OCI-LY1 (cell line): ENCODE data around the gene GDF9.

Experiments
- H2AFZ ChIP-seq: fragments of 200-600 bp; sonication (generic), shearing (Covaris generic); 2 replicates; pipeline ENCODE4 v1.6.0; 2014; ENCODE audit warnings: antibody characterized with exemption, mild to moderate bottlenecking, low read length
- H3F3A ChIP-seq: fragments of 200-600 bp; sonication (generic), shearing (Covaris generic); 2 replicates; pipeline ENCODE4 v1.6.0; 2014; ENCODE audit warnings: mild to moderate bottlenecking, antibody characterized with exemption, low read length, moderate library complexity; ENCODE audit not compliant: insufficient read depth
- H3K27ac ChIP-seq: fragments of 200-600 bp; sonication (generic); 2 replicates; pipeline ENCODE4 v1.5.1; 2014; ENCODE audit warnings: low read length, mixed run types, mild to moderate bottlenecking, low read depth; ENCODE audit not compliant: poor library complexity, severe bottlenecking
- H3K27me3 ChIP-seq: fragments of 200-600 bp; sonication (generic); 2 replicates; pipeline ENCODE4 v1.6.0; 2014; ENCODE audit warnings: antibody characterized with exemption, mild to moderate bottlenecking, low read length, moderate library complexity; ENCODE audit not compliant: insufficient read depth
- H3K36me3 ChIP-seq: fragments of 200-600 bp; sonication (generic); 2 replicates; pipeline ENCODE4 v1.6.1; 2014; ENCODE audit warnings: mild to moderate bottlenecking, antibody characterized with exemption, low read length, moderate library complexity, mixed read lengths; ENCODE audit not compliant: insufficient read depth
- H3K4me1 ChIP-seq: fragments of 200-600 bp; sonication (generic); 2 replicates; pipeline ENCODE4 v1.5.1; 2014; ENCODE audit warnings: mild to moderate bottlenecking, low read length, moderate library complexity; ENCODE audit not compliant: insufficient read depth, severe bottlenecking
- H3K4me2 ChIP-seq: fragments of 200-600 bp; sonication (generic), shearing (Covaris generic); 2 replicates; pipeline ENCODE4 v1.6.1; 2014; ENCODE audit warnings: low read length
- H3K4me3 ChIP-seq: fragments of 200-600 bp; sonication (generic); 2 replicates; pipeline ENCODE4 v1.5.1; 2014; ENCODE audit warnings: low read length, low read depth, mild to moderate bottlenecking, mixed read lengths; ENCODE audit not compliant: poor library complexity, severe bottlenecking
- H3K79me2 ChIP-seq: fragments of 200-600 bp; shearing (Covaris generic); 2 replicates; pipeline ENCODE4 v1.6.1; 2016; ENCODE audit warnings: mixed run types, low read length, mixed read lengths; ENCODE audit not compliant: insufficient read depth
- H3K9ac ChIP-seq: fragments of 200-600 bp; sonication (generic), shearing (Covaris generic); 2 replicates; pipeline ENCODE4 v1.6.1; 2014; ENCODE audit warnings: mild to moderate bottlenecking, low read length, mixed read lengths
- H3K9me2 ChIP-seq: fragments of 200-600 bp; sonication (generic), shearing (Covaris generic); 2 replicates; pipeline ENCODE4 v1.6.1; 2014; ENCODE audit warnings: low read depth, mild to moderate bottlenecking, low read length, mixed read lengths
- H3K9me3 ChIP-seq: fragments of 200-600 bp; shearing (Covaris generic); 2 replicates; pipeline ENCODE4 v1.6.1; 2014; ENCODE audit warnings: low read length, mixed read lengths
- H4K20me1 ChIP-seq: fragments of 200-600 bp; sonication (generic), shearing (Covaris generic); 2 replicates; pipeline ENCODE4 v1.6.0; 2016; ENCODE audit warnings: mild to moderate bottlenecking, low read length; ENCODE audit not compliant: insufficient read depth
- EZH2 ChIP-seq: fragments of 200-600 bp; sonication (generic), shearing (Covaris generic); IDR thresholded peaks from 2 replicates; pipeline ENCODE4 v1.8.0; 2017; ENCODE audit warnings: borderline replicate concordance, mixed run types, mild to moderate bottlenecking, antibody characterized with exemption, low read length, moderate library complexity, mixed read lengths
- TF ChIP-seq, protein P1 (sequence below): fragments of 200-600 bp; sonication (generic), shearing (Covaris generic); IDR thresholded peaks from 2 replicates; pipeline ENCODE4 v1.5.1; 2017; ENCODE audit warnings: mild to moderate bottlenecking, antibody characterized with exemption, low read length, moderate library complexity, mixed read lengths

GDF9 gene

DNA sequence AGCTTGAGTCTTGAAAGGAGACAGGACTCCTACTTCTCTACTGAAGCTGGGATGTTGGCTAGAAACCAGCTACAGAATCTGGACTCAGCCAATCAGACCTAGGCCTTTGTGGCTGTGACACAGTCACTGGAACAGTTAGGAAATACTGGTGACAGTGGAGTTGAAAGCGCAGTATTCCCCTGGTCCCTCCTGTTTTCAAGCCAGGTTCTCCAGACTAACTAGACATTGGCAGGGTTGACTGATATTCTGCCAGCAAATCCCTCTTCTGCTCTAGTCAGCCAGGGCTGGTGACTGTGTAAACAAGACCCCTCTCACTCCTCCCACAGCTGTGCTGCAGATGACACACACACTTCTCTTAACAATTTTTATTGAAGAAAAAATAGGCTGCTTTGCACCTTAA is 44.5 kb downstream of the GDF9 start:
- H3K36me3 ChIP-seq, result no peaks in the 10 kb centered on the region
- no peak overlapping the region for H2AFZ ChIP-seq
- H3K4me2 ChIP-seq, result no peak overlapping the region
- H4K20me1 ChIP-seq, result no peaks in the 10 kb centered on the region
- no peak overlapping the region for H3K9ac ChIP-seq
- H3K9me2 ChIP-seq, result no peaks in the 10 kb centered on the region
- H3K4me3 ChIP-seq, result no peak overlapping the region
- no peaks in the 10 kb centered on the region for H3K79me2 ChIP-seq
- H3F3A ChIP-seq, result no peaks in the 10 kb centered on the region
- TF ChIP-seq EZH2, result no peak
- TF ChIP-seq, protein P1, sequence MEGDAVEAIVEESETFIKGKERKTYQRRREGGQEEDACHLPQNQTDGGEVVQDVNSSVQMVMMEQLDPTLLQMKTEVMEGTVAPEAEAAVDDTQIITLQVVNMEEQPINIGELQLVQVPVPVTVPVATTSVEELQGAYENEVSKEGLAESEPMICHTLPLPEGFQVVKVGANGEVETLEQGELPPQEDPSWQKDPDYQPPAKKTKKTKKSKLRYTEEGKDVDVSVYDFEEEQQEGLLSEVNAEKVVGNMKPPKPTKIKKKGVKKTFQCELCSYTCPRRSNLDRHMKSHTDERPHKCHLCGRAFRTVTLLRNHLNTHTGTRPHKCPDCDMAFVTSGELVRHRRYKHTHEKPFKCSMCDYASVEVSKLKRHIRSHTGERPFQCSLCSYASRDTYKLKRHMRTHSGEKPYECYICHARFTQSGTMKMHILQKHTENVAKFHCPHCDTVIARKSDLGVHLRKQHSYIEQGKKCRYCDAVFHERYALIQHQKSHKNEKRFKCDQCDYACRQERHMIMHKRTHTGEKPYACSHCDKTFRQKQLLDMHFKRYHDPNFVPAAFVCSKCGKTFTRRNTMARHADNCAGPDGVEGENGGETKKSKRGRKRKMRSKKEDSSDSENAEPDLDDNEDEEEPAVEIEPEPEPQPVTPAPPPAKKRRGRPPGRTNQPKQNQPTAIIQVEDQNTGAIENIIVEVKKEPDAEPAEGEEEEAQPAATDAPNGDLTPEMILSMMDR, result no peak
- no peak overlapping the region for H3K27ac ChIP-seq
- H3K27me3 ChIP-seq, result 0 out of 2 replicates have a peak, but pooled peaks cover 7% of the 10 kb centered on the region
- H3K9me3 ChIP-seq, result no peaks in the 10 kb centered on the region
- H3K4me1 ChIP-seq, result peaks cover 8% of the 10 kb centered on the region

DNA sequence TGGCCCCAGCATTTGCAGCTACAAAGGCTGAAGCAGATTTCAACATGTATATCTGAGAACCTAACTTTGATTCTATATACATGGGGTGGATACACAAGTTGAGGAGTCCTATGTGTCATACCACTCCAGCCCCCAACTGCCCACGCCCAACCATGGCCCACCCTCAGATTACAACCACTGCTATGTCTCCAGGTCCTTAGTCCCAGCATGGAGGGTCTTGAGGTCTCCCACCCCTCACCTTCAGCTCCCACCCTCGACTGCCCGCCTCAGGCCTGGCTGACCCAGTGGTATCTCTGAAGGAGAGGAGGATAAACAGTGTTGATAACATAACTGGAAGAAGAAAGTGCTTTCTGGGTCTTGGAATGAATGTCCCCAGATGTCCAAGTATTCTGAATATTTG is 44.9 kb downstream of the GDF9 start:
- H3K9ac ChIP-seq, result no peak overlapping the region
- peaks cover 8% of the 10 kb centered on the region for H3K4me1 ChIP-seq
- no peak overlapping the region for H3K4me2 ChIP-seq
- no peak overlapping the region for H2AFZ ChIP-seq
- no peaks in the 10 kb centered on the region for H3K36me3 ChIP-seq
- 0 out of 2 replicates have a peak, but pooled peaks cover 7% of the 10 kb centered on the region for H3K27me3 ChIP-seq
- H3K9me2 ChIP-seq, result no peaks in the 10 kb centered on the region
- no peaks in the 10 kb centered on the region for H3K79me2 ChIP-seq
- H3K9me3 ChIP-seq, result no peaks in the 10 kb centered on the region
- H3K27ac ChIP-seq, result no peak overlapping the region
- TF ChIP-seq, protein P1, result no peak
- TF ChIP-seq EZH2, result no peak
- H3K4me3 ChIP-seq, result no peak overlapping the region
- no peaks in the 10 kb centered on the region for H4K20me1 ChIP-seq
- no peaks in the 10 kb centered on the region for H3F3A ChIP-seq

DNA sequence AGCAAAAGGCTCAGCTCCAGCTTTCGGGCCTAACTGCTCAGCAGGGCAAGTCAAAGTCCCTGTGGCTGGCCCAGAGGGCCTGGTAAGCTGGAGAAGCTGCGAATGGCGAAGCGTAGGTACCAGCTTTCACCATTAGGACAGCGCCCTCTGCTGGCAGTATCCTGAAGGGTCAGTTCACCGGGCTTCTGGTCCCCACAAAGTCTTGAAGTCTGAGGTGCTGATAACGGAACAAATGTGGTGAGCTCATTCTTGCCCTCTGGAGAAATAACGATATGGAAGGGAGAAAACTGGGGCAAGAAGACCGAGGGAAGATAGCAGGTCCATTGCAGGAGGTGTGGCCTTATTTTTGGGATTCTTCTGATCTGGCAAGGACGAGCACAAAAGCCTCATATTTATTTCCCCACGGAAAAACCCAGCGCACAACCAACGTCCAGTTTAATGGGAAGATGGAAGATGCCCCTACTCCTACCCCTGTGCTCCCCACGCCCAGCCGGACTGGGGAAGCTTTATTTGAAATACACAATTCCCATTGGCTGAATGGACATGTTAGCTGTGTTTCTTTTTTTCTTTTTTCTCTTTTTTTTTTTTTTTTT is 46.0 kb downstream of the GDF9 start:
- peak overlapping the region; percentile 27 for H3K4me3 ChIP-seq
- H3K27me3 ChIP-seq, result 0 out of 2 replicates have a peak, but pooled peaks cover 6% of the 10 kb centered on the region
- no peak for TF ChIP-seq EZH2
- TF ChIP-seq, protein P1, result peak; percentile 95
- no peaks in the 10 kb centered on the region for H3F3A ChIP-seq
- H3K79me2 ChIP-seq, result no peaks in the 10 kb centered on the region
- no peaks in the 10 kb centered on the region for H4K20me1 ChIP-seq
- no peaks in the 10 kb centered on the region for H3K36me3 ChIP-seq
- H3K9ac ChIP-seq, result no peak overlapping the region
- no peaks in the 10 kb centered on the region for H3K9me3 ChIP-seq
- peak overlapping the region; percentile 20; the same call in 1 of the 2 replicates for H3K4me2 ChIP-seq
- H3K27ac ChIP-seq, result no peak overlapping the region
- H3K4me1 ChIP-seq, result peaks cover 8% of the 10 kb centered on the region
- H2AFZ ChIP-seq, result no peak overlapping the region
- H3K9me2 ChIP-seq, result no peaks in the 10 kb centered on the region
